ENCODE data around the gene HTRA1.

Gene HTRA1

DNA sequence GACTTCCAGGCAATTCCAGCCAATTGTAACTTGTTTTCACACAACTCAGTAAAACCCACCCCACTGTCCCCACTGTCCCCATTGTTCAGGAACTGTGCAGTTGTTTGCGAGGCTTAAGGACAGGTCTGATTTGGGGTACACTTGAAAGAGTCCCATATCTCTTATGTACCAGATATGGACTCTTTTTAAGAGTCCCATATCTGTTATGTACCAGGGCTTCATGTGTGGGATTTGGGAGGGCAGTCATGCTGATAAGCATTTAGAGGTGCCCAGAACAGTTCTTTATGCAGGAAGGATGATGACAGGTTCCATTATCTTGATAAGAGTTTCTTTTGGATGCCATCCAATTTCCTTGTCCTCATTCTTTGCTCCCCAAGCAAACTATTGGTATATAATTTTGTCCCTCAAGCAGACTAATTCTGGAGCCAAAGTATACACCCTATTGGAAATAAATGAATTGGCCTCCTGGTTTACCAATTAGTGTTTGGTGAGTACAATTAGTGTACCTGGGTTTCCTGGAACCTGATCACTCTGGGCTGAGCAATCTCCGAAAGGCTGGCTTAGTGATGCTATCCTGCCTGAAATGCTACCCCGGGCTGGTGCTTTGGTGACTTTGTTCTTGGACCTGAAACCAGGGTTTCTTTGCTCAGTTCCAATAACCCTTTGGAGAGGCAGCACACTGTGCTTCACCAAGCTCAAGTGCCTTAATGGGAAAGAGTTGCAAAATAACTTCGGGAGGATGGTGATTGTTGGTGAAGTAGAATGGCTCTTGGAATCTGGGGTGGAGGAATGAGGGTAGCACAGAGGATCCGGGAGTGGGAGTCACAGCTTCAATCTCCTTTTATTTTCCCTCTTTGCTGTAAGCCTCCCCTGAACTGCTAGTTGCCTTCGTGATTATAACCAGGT lies 93.0 kb downstream of the HTRA1 start:
- no peak for DNase-seq (ENCODE audit: low read depth)

- no peak for DNase-seq (ENCODE audit: low read depth)
Observed at GRCh38 chr10:122555442-122555841, 94.1 kb downstream of the HTRA1 start.

GRCh38 chr10:122557516-122557915 lies 96.2 kb downstream of the HTRA1 start:
- no peak for DNase-seq (ENCODE audit: low read depth)

GRCh38 chr10:122558452-122558851 lies 97.1 kb downstream of the HTRA1 start:
- no peak for DNase-seq (ENCODE audit: low read depth)

DNA sequence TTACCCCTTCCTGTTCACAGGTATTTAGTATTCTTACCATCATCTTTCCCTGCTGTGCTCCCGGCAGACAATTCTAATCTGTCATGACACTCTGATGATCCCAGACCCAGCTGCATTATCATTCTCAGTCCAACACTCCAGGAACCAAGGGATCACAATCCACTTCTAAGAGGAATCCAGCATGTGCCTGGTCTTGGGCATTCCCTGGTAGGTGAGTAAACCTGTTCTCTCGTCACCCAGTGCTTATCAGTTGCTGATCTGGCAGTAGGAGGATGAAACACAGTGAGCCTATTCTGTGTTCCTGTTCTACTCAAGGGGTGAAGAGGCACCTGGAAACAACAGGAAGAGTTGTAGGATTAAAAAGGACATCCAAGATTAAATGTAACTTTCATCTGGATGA lies 97.9 kb downstream of the HTRA1 start:
- no peak for DNase-seq (ENCODE audit: low read depth)

- no peak for DNase-seq (ENCODE audit: low read depth)
Observed at GRCh38 chr10:122560279-122560804, 99.0 kb downstream of the HTRA1 start, which contains the start of gene DMBT1. Gene DMBT1, plus strand, starts transcription at chr10:122560754. Its CDS starts 17 bp downstream, at chr10:122560771.

DNA sequence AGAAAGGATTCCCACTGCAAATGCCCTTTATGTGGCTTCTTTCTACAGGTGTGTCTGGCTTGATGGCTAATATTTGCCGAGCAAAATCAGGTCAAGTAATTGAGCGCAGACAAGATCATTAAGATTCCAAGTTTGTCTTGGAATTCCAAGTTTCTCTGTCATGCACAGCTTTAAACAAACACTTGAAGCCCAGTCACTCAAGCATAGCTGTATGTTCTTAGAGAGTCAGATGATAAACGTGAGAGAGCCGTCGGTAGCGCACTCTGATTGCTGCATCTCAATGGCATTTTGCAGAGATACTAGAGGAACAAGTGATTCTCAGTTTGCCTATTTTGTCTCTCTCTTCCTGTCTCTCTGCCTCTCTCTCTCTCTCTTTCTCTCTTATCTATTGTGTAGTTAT lies 99.9 kb downstream of the HTRA1 start:
- no peak for DNase-seq (ENCODE audit: low read depth)

DNA sequence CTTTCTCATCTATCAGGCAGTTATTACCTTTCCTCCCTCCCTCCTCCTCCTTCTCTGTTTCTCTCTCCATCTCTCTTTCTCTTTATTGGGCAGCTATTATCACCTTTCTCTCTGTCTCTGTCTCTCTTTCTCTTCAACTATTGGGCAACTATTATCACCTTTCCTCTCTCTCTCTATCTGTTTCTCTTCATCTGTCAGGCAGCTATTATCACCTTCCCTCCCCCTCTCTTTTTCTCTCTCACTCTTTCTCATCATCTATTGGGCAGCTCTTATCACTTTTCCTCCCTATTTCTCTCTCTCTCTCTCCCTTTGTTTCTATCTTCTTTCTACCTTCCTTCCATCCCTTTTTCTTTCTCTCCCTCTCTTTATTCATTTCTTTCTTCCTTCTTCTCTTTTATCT lies 100.4 kb downstream of the HTRA1 start:
- no peak for DNase-seq (ENCODE audit: low read depth)

Data from HS-27A (cell line).